Left forelimb (tissue), 1 donor: ENCODE results near the gene GRIK5.

Experiments used
- DNase-seq: peaks from one replicate; pipeline ENCODE4 v3.0.0-alpha.2; 2018; ENCODE audit warnings: low spot score

Gene GRIK5

DNA sequence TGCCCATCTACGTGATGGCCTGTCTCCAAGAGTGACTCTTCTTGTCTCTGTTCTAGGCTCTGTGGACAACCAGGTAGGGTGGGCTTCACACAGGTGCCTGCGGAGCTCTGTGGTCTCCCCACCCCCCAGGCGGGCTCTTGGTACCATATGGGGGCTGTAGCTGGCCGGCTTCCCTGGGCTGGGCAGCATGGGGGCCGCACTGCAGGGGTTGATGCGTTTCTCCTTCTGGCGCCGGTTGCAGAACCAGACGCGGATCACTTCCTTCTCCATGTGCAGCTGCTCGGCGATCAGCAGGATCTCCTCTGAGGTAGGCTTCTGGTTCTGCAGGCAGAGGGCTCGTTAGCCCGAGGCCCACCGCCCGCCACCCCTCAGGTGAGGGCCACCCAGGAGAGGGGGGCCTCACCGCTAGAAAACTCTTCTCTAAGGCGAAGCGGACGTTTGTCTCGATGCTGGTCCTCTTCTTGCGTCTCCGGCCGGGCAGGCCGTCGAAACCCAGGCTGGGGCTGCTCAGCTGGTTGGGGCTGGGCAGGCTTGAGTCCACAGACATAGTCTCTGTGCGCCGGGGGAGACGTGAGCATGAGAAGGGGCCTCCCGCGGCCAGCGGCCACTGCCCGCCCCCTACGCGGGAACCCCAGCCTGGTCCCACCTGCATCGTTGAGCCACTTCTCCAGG is 25.3 kb upstream of the GRIK5 start:
- no peak for DNase-seq

- no peak for DNase-seq
Measured at GRCh38 chr19:42093926-42094325, 23.9 kb upstream of the GRIK5 start.

GRCh38 chr19:42093505-42093904 is 23.5 kb upstream of the GRIK5 start:
- no peak for DNase-seq

GRCh38 chr19:42092350-42092749 is 22.3 kb upstream of the GRIK5 start:
- no peak for DNase-seq

- DNase-seq, result no peak
Measured at GRCh38 chr19:42091742-42092141, 21.7 kb upstream of the GRIK5 start.

DNA sequence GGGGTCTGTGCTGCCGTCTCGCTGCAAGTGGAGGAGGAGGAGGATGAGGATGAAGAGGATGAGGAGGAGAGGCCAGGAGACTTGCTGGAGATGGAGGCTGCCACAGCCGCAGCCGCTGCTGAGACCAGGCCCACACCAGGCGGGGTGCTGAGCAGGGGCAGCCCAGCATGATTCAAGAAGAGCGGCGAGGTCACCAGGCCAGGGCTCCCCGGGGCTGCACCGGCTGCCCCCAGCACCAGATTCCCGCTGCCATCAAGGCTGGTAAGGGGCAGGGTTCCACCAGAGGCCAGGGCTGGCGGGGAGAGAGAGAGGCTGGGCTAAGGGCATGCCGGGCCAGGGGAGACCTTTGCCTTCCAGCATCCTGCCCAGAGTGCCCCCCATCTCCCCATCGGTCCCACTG is 21.3 kb upstream of the GRIK5 start:
- no peak for DNase-seq

GRCh38 chr19:42090672-42091071 is 20.7 kb upstream of the GRIK5 start:
- no peak for DNase-seq

GRCh38 chr19:42089772-42090171 is 19.8 kb upstream of the GRIK5 start:
- no peak for DNase-seq

- DNase-seq, result no peak
Measured at GRCh38 chr19:42089191-42089750, 19.3 kb upstream of the GRIK5 start.

DNA sequence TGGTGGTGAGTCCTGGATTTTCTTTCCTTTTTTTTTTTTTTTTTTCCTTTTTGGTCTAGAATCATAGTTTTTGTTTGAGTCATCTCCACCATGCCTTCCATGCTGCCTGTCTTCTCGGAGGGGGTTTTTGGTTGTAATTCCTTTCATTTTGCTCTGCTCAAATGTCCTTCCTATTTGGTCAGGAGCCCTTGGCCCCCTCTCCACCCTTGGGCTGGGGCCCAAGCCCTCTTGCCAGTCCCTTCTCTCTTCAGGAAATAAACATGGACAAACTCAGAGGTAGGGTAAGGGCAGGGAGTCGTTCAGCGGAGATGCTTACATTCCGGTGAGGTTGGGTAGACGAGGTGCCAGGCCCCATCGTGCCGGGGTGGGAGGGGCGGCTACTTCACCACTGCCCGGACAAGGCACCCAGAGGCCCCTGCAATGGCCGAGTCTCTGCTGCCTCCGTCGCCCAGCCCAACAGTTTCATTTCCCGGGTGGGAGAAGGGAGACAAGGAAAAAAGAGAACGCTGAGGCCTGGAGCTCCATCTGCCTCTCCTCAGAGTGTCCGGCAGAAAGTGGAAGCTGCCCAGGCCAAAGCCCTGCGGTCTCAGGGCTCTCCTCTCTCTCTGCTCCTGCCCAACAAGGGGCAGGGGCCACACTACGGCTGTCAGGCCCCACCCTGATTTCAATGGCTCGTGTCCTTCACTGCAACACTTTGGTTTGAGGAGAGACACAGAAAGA is 18.6 kb upstream of the GRIK5 start:
- DNase-seq, result no peak

- no peak for DNase-seq
Measured at GRCh38 chr19:42086770-42087550, 17.0 kb upstream of the GRIK5 start.

- DNase-seq, result no peak
Measured at GRCh38 chr19:42086188-42086736, 16.3 kb upstream of the GRIK5 start.

GRCh38 chr19:42083537-42083936 is 13.5 kb upstream of the GRIK5 start:
- DNase-seq, result no peak

- DNase-seq, result no peak
Measured at GRCh38 chr19:42081584-42082203, 11.7 kb upstream of the GRIK5 start.

GRCh38 chr19:42080764-42081375 is 10.9 kb upstream of the GRIK5 start:
- no peak for DNase-seq

DNA sequence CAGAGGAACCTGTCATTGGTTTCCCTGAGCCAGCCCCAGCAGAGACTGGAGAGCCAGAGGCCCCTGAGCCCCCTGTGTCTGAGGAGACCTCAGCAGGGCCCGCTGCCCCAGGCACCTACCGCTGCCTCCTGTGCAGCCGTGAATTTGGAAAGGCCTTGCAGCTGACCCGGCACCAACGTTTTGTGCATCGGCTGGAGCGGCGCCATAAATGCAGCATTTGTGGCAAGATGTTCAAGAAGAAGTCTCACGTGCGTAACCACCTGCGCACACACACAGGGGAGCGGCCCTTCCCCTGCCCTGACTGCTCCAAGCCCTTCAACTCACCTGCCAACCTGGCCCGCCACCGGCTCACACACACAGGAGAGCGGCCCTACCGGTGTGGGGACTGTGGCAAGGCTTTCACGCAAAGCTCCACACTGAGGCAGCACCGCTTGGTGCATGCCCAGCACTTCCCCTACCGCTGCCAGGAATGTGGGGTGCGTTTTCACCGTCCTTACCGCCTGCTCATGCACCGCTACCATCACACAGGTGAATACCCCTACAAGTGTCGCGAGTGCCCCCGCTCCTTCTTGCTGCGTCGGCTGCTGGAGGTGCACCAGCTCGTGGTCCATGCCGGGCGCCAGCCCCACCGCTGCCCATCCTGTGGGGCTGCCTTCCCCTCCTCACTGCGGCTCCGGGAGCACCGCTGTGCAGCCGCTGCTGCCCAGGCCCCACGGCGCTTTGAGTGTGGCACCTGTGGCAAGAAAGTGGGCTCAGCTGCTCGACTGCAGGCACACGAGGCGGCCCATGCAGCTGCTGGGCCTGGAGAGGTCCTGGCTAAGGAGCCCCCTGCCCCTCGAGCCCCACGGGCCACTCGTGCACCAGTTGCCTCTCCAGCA is 10.1 kb upstream of the GRIK5 start:
- no peak for DNase-seq

DNA sequence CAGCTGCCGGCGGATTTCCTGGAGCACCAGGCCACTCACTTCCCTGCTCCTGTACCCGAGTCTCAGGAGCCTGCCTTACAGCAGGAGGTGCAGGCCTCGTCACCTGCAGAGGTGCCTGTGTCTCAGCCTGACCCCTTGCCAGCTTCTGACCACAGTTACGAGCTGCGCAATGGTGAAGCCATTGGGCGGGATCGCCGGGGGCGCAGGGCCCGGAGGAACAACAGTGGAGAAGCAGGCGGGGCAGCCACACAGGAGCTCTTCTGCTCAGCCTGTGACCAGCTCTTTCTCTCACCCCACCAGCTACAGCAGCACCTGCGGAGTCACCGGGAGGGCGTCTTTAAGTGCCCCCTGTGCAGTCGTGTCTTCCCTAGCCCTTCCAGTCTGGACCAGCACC is 9.3 kb upstream of the GRIK5 start:
- no peak for DNase-seq

- no peak for DNase-seq
Measured at GRCh38 chr19:42078538-42079275, 8.7 kb upstream of the GRIK5 start.

DNA sequence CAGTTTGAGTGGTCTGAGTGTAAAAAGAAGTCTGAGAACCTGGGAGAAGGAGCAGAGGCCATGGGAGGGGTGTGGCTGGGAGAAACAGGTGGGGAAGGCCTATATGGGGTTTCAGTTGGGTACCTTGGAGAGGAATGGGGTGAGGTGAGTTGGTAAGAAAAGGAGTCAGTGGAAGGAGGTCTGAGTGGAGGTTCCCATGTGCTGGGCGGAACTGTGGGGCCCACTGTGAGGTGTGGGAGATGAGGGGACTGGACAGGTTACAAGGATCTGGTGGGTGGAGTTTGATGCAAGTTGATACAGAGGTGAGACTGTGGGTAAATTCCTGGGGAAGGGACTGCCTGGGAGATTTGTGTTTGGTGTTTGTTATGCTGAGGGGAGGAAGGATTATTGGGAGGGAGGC is 8.1 kb upstream of the GRIK5 start:
- no peak for DNase-seq
